Measurements from ENCODE around the gene MEIS2. TPM values are rescaled to one million over a fixed set of nuclear protein-coding genes. Genes with fewer than 3 reads are reported as not detected.

The MEIS2 gene
- total and polyA plus RNA-seq, 2 of the 13 experiments (the other 11 are each of a cell fraction or from before 2014, with no cell fraction given), result 10.7 to 12.4 TPM

- TF ChIP-seq ZNF20 (CRISPR knock-in tag; IDR thresholded peaks at IDR 0.05) (no peak), ZNF138 (CRISPR knock-in tag; IDR thresholded peaks at IDR 0.05; ENCODE audit: low read depth) (no peak), ZBTB14 (CRISPR knock-in tag; IDR thresholded peaks at IDR 0.05) (no peak), NR2C2 (CRISPR knock-in tag; IDR thresholded peaks at IDR 0.05; ENCODE audit: borderline replicate concordance) (0 out of 2 replicates have a peak, but pooled peaks have one; percentile 28), ELK4 (CRISPR knock-in tag; IDR thresholded peaks at IDR 0.05; ENCODE audit: borderline replicate concordance) (no peak), ZNF335 (CRISPR knock-in tag; IDR thresholded peaks at IDR 0.05) (no peak), ZNF296 (CRISPR knock-in tag; conservative IDR thresholded peaks at IDR 0.05) (no peak), ZNF816 (CRISPR knock-in tag; IDR thresholded peaks at IDR 0.05; ENCODE audit: borderline replicate concordance) (no peak)
These were observed 80.6 kb downstream of the MEIS2 start (continued) for GRCh38 chr15:37019479-37020433.

GRCh38 chr15:37017031-37017625 lies 83.2 kb downstream of the MEIS2 start:
- FAIRE-seq (no peak), ATAC-seq (no peak)

More at GRCh38 chr15:37017031-37017625, 83.2 kb downstream of the MEIS2 start:
- Histone ChIP-seq H3K36me3 (replicated peaks in 1 of 2; ENCODE audit: control insufficient read depth in 1 of 2, insufficient read depth in 2 of 2, low read length in 2 of 2) (no peaks in the 10 kb centered on the region), H3K27me3 (ENCODE audit: control insufficient read depth in 1 of 2, insufficient read depth in 2 of 2, low read length in 2 of 2) (no peaks in the 10 kb centered on the region; a peak in 1 of 5 replicates), H3K4me1 (ENCODE audit: insufficient read depth, low read length) (peaks cover 36% of the 10 kb centered on the region), H3K4me3 (replicated peaks in 1 of 3; ENCODE audit: insufficient read depth in 1 of 3, low read depth in 2 of 3, low read length in 3 of 3) (no peak overlapping the region), H3K4me2 (ENCODE audit: low read depth, low read length) (no peak overlapping the region), H4K20me1 (ENCODE audit: insufficient read depth, low read length) (no peaks in the 10 kb centered on the region), H3K79me2 (ENCODE audit: insufficient read depth, low read length) (no peaks in the 10 kb centered on the region), H3K27ac (ENCODE audit: extremely low read length, insufficient read depth, low read length) (no peak overlapping the region), H2AFZ (ENCODE audit: low read length) (no peak overlapping the region), H3K9me3 (ENCODE audit: low read length) (no peaks in the 10 kb centered on the region), H3K9ac (ENCODE audit: insufficient read depth, low read depth, low read length) (no peak overlapping the region)
- POLR2A ChIA-PET, result no interaction called here
- BruUV-seq (replicated peaks), result no TSS peak
- WGBS (ENCODE audit: low lambda C conversion rate), result 92% methylated on average over 11 of the region's 11 CpGs
- intact Hi-C loops (cut with micrococcal nuclease; ENCODE audit: unreplicated experiment), result no loop called here
- no peak for DNase-seq (ENCODE audit: low spot score)
- CTCF ChIA-PET (ENCODE audit: low intra/inter-chr PET ratio, low total read pairs), result no interaction called here
- TF ChIP-seq ZNF121 (CRISPR knock-in tag; IDR thresholded peaks at IDR 0.05), result peak; percentile 53
- no peak for TF ChIP-seq IRF9 (CRISPR knock-in tag; IDR thresholded peaks at IDR 0.05; ENCODE audit: borderline replicate concordance)
- no peak for TF ChIP-seq NFE2L2 (IDR thresholded peaks at IDR 0.05; ENCODE audit: low read length)
- in situ Hi-C loops (cut with HindIII; ENCODE audit: extremely low pct_ligation_motif_present, low pct_unique_long_range_greater_than_20kb), result no loop called here

Measured in HepG2 (cell line).